ENCODE measurements around the gene PDE6D. TPM values are rescaled to one million over a fixed set of nuclear protein-coding genes. Genes with fewer than 3 reads are reported as not detected.

PDE6D gene
- total RNA-seq, 3 donors from 2014 or later: 24.2 to 28.5 (median 25.6) TPM

GRCh38 chr2:231795525-231796327 is 14.6 kb upstream of the PDE6D start:
- peak; percentile 21 to 62 for DNase-seq (ENCODE audit: low spot score in 2 of 2)
- H3K36me3 ChIP-seq: no peaks in the 10 kb centered on the region

GRCh38 chr2:231794383-231794782 is 13.3 kb upstream of the PDE6D start:
- no peak for DNase-seq (ENCODE audit: low spot score in 2 of 2)
- no peaks in the 10 kb centered on the region for H3K4me1 ChIP-seq
- H3K36me3 ChIP-seq: no peaks in the 10 kb centered on the region
- no peak overlapping the region for H3K4me3 ChIP-seq
- H3K27ac ChIP-seq: no peak overlapping the region
- no peaks in the 10 kb centered on the region for H3K9me3 ChIP-seq
- no peaks in the 10 kb centered on the region for H3K27me3 ChIP-seq
- intact Hi-C loops (cut with DNase I; ENCODE audit: low total_unique reads): no loop called here
- TF ChIP-seq POLR2AphosphoS5 (IDR thresholded peaks at IDR 0.05) (no peak), POLR2A (IDR thresholded peaks at IDR 0.05) (no peak)
- TF ChIP-seq, protein P1, sequence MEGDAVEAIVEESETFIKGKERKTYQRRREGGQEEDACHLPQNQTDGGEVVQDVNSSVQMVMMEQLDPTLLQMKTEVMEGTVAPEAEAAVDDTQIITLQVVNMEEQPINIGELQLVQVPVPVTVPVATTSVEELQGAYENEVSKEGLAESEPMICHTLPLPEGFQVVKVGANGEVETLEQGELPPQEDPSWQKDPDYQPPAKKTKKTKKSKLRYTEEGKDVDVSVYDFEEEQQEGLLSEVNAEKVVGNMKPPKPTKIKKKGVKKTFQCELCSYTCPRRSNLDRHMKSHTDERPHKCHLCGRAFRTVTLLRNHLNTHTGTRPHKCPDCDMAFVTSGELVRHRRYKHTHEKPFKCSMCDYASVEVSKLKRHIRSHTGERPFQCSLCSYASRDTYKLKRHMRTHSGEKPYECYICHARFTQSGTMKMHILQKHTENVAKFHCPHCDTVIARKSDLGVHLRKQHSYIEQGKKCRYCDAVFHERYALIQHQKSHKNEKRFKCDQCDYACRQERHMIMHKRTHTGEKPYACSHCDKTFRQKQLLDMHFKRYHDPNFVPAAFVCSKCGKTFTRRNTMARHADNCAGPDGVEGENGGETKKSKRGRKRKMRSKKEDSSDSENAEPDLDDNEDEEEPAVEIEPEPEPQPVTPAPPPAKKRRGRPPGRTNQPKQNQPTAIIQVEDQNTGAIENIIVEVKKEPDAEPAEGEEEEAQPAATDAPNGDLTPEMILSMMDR (IDR thresholded peaks at IDR 0.05): no peak

More at GRCh38 chr2:231795525-231796327, 14.6 kb upstream of the PDE6D start:
- H3K4me3 ChIP-seq: no peak overlapping the region
- H3K4me1 ChIP-seq: no peaks in the 10 kb centered on the region
- intact Hi-C loops (cut with DNase I; ENCODE audit: low total_unique reads): no loop called here
- TF ChIP-seq POLR2A (IDR thresholded peaks at IDR 0.05): no peak
- TF ChIP-seq, protein P1 (IDR thresholded peaks at IDR 0.05): peak in 2 of 3 donors; percentile 30 to 31
- H3K9me3 ChIP-seq: no peaks in the 10 kb centered on the region
- no peaks in the 10 kb centered on the region for H3K27me3 ChIP-seq
- H3K27ac ChIP-seq: no peak overlapping the region

GRCh38 chr2:231791107-231791506 is 10.0 kb upstream of the PDE6D start:
- H3K27ac ChIP-seq: no peak overlapping the region
- H3K4me3 ChIP-seq: no peak overlapping the region
- no peaks in the 10 kb centered on the region for H3K27me3 ChIP-seq
- H3K36me3 ChIP-seq: no peaks in the 10 kb centered on the region
- no peaks in the 10 kb centered on the region for H3K9me3 ChIP-seq
- DNase-seq (ENCODE audit: low spot score in 2 of 2): no peak
- H3K4me1 ChIP-seq: peaks cover 2 to 12% of the 10 kb centered on the region in 2 donors
- intact Hi-C loops (cut with DNase I; ENCODE audit: low total_unique reads): no loop called here
- TF ChIP-seq, protein P1 (IDR thresholded peaks at IDR 0.05): no peak
- TF ChIP-seq POLR2AphosphoS5 (IDR thresholded peaks at IDR 0.05) (no peak), POLR2A (IDR thresholded peaks at IDR 0.05) (no peak)

- DNase-seq (ENCODE audit: low spot score in 2 of 2): no peak
- H3K27ac ChIP-seq: no peak overlapping the region
- no peak for TF ChIP-seq POLR2AphosphoS5 (IDR thresholded peaks at IDR 0.05)
- TF ChIP-seq, protein P1 (IDR thresholded peaks at IDR 0.05): no peak
- no peak for TF ChIP-seq POLR2A (IDR thresholded peaks at IDR 0.05)
- H3K4me3 ChIP-seq: peak overlapping the region; percentile 76 to 100 (median 99)
- H3K36me3 ChIP-seq: no peaks in the 10 kb centered on the region
- H3K27me3 ChIP-seq: no peaks in the 10 kb centered on the region
- H3K4me1 ChIP-seq: peaks cover 2 to 22% of the 10 kb centered on the region in 2 donors
- H3K9me3 ChIP-seq: no peaks in the 10 kb centered on the region
- intact Hi-C loops (cut with DNase I; ENCODE audit: low total_unique reads): no loop called here
Observed at GRCh38 chr2:231786917-231787292, 5.8 kb upstream of the PDE6D start.

DNA sequence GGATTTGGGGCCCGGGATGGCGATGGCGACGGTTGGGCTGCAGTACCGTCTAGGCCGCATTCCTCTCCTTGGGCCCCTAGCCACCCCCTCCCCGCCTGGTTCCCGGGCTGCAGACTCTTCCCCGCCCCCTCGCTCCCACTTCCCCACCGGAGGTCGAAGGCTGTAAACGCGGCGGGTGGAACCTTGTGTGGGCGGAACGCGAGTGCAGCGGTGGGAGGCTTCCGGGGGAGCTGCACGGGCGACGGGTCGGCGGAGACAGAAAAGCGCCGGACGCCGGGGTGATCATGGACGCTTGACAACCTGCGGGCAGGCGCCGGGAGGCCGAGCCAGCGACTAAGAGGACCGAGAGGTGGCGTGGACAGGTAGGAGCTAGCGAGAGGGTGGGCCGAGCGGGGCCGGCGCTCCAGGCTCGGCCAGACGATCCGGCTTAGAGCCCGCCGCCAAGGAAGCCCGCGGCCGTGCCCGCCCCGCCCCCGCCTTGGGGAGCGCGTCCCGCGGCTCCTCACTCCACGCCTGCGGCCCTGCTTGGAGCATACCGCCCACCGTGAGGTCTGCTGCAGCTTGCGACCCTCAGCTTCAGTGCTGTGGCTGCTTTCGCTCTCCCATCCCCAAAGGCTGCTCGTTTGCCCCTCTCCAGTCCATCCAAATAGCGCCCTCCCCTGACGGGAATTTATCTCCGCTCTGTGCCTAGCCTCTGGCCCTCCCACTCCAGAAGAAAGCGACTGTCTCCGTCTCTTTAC is 5.3 kb upstream of the PDE6D start, which contains the start of gene COPS7B:
Gene COPS7B, plus strand, starts transcription at position 269 of the 740 bp plus-strand sequence. CDS start 2,126 bp downstream, outside the sequence.
- H3K4me3 ChIP-seq: peak within 1 kb of the TSS; percentile 76 to 100 (median 99)
- no peaks in the 10 kb centered on the region for H3K36me3 ChIP-seq
- H3K4me1 ChIP-seq: peaks cover 2 to 22% of the 10 kb centered on the region in 2 donors
- no peaks in the 10 kb centered on the region for H3K27me3 ChIP-seq
- DNase-seq (ENCODE audit: low spot score in 2 of 2): peak; percentile 59 to 78
- intact Hi-C loops (cut with DNase I; ENCODE audit: low total_unique reads): no loop called here
- H3K27ac ChIP-seq: peak within 1 kb of the TSS; percentile 70 to 78
- no peaks in the 10 kb centered on the region for H3K9me3 ChIP-seq
- TF ChIP-seq POLR2AphosphoS5 (IDR thresholded peaks at IDR 0.05) (peak in 2 of 3 donors; percentile 71 to 78), POLR2A (IDR thresholded peaks at IDR 0.05) (no peak)
- TF ChIP-seq, protein P1 (IDR thresholded peaks at IDR 0.05): no peak
